Stimulated activated CD4-positive, alpha-beta T cell treated with anti-CD3 and anti-CD28 coated beads, Interleukin-12 subunit alpha, Interleukin-12 subunit beta, amount 100 ng/mL, for 4 hours (primary cell): ENCODE measurements around the gene ZNF536.

Source experiments
- DNase-seq: peaks from one replicate; pipeline ENCODE4 v3.0.0-alpha.2; 2020

ZNF536 gene

DNA sequence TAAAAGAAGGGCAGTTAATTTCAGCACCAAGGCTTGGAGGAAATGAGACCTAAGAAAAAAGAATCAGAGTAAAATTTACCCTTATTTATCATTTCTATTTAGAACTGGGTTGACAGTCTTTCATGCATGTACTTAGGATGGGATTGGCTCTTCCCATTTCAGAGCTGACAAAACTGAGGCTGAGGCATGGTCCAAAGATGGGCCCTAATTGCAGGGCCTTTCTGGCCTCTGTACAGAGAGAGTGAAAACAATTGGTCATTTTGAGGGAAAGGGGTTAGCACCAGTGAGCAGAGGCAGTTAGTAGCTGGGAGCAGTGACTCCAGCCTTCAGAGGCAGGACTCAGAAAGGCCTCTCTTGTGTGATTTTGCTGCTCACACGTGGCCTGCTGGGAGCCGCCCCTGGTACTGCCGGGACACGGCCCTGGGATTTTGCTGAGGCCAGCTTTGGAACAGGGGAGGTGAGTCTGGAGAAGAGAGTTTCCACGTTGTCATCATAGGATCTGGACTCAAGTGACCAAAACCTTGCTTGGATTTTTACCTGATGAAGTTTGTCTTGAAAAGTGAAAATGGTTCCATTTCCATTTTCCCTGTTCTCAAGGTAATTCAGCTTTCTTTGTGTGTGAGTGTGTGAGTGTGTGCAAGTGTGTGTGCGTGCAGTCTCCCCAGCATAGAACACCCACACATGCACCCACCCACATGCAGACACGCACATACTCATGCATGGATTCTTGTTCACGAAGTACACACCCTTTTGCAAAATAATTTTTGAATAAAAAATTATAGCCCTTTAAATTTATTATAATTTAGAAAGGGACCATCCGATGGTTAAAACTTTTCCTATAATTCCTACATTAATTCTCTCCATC is at the start of gene ZNF536:
Gene ZNF536, plus strand, starts transcription at position 425 of the 865 bp plus-strand sequence. CDS start 71,179 bp downstream, outside the sequence.
- DNase-seq = no peak

DNA sequence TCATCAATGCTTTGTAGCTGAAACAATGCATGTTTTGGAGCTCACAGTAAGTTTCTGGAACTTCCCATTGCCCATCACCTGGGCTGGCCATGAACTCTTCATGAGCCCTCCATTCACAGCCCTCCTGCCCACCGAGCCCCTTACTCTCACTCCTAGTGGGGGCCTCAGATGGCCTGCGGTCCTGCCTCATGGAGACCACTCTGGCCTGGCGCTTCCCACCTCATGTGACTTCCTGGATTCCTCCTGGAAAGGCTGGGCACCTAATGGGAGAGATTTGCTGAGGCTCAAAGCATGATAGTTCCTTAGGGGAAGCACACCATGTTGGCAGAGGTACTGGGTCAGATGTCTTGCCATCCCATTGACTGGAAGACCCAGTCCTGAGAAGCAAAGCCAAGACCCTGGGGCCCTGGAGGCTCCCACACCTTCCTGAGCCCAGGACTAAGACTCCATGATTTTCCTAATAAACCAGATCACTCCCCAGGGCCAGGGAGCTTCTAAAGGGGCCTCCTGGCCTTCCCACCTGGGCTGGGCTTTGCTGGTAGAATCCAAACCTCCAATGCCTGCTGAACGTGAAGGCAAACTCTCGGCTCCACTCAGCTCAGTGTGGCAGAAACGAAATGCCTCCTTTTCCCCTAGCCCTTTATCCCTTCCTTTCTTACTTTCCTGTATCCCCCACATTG is 49.4 kb upstream of the ZNF536 start:
- no peak for DNase-seq

DNA sequence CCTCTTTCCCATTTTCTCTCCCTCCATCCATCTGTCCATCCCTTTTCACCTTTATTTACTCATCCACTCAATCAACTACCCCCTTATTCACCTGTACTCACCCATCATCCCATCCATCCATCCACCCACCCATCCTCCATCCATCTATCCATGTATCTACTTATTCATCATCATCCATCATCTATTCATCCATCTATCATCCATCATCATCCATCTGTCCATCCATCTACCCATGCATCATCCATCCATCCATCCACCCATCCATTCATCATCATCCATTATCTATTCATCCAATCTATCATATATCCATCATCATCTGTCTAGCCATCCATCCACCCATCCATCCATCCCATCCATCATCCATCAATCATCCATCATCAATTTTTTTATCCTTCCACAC is 48.3 kb upstream of the ZNF536 start:
- no peak for DNase-seq

DNA sequence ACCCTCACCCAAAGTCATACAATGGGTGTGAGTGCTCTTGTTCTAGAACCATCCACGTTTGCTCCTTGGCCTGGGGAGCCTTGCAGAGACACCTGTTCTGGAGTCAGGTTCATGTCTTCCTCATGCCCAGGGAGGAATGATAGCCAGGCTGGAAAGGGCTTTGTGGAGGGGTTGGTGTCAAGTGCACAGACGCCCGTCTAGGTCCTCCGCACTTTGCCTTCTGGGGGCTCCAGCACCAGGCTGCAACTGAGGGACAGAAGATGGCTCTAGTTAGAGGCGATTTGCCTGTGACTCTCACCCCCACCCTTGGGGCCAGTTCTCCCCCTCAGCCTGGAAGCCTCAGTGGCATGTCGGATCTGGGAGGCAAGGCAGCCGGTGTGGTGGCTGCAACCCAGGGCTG is 47.2 kb upstream of the ZNF536 start:
- DNase-seq = no peak

DNA sequence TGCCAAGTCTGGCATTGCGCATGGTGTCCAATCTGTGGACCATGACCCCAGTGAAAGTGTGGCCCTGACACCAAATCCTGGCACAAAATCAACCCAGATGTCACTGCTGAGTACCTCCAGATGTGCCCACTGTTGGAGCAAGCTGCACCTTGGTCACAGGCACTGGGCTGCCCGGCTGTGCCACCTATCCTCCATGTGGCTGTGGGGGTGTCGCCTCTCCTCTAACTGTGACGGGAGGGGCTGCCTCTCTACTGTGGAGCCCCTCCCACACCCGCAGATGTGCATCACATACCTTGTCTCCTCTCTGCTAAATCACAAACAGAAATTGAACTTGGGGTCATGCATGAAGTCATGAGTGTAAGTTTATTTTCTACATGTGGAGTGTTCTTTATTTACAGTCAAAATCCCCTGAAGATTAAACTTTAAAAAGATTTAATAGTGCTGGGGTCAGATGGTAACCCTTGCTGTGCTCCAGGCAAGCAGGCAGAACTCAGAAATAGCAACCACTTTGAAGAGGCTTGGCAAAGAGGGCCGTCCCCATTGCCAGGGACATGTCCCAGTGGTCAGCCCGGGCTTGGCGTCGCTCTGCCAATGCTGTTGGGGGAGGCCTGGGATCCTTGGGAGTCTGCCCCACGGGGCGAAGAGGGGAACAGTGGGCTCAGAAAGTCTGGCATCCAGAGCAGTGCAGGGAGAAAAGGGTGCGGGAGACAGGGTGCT is 46.4 kb upstream of the ZNF536 start:
- no peak for DNase-seq

DNA sequence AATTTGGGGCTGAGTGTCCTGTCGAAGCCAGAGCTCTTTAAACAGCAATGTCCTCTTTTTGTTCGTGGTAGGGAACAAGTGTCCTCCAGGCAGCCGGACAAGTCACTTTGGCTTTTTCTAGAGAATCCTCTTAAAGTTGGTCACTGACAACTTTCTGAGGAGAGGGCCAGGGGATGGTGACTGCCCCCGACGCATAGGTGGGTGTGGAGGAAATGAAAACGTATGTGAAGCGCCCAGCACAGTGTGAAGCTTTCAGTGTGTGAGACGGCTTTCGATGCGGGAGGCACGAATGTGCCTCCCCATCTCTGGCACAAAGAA is 45.8 kb upstream of the ZNF536 start:
- no peak for DNase-seq

DNA sequence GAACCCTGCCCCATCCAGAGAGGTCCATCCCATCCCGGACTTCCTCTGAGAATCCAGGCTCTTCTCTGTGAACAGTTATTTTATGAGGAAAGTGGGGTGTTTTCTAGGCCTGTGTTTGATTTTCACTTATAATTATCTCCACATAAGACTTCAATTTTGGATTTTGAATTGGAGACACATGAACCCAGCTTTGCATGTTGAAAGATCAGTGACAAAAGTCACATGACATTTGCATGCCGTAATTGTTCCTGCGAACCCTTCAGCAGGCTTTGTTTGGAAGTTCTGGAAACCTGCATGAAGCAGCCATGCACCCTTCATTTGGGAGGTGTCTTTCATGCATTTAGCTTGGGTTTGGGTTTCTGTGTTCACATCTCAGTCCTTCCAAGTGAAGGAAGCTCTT is 44.9 kb upstream of the ZNF536 start:
- DNase-seq = no peak

DNA sequence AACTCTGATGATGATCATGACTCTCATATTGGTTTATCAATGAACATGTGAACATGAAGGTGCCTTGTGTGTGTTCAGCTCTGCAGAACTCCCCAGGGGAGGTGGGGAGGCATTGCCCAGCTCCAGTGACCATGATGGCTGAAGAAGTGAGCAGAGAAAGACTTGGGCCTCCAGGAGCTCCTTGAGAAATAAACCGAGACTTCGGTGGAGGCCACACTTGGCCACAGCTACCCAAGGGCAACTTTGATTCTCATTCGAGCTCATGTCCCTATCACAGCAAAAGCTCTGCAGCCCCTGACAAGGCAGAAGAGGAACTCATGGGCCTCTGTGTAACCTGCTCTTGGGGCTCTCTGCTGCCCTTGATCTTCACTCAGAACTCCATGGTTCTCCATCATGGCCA is 44.1 kb upstream of the ZNF536 start:
- DNase-seq = no peak

DNA sequence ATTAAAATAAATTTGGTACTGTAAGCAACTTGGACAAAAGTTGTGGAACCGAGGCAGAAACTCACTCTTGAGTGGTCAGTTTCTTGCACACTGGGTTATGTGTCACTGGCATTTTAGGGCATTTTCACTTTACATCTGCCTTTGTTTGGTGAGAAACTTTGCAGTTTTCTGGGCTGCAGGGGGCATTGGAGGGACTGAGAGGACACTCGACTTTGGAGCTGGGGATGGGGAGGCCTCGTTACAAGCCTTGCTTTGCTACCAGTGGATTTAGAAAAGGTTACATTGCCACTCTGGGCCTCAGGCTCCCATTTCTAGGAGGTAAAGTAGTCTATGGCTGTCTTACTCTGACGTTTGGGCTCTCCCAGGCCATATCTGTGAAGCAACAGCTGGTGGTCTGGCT is 41.9 kb upstream of the ZNF536 start:
- DNase-seq = no peak

DNA sequence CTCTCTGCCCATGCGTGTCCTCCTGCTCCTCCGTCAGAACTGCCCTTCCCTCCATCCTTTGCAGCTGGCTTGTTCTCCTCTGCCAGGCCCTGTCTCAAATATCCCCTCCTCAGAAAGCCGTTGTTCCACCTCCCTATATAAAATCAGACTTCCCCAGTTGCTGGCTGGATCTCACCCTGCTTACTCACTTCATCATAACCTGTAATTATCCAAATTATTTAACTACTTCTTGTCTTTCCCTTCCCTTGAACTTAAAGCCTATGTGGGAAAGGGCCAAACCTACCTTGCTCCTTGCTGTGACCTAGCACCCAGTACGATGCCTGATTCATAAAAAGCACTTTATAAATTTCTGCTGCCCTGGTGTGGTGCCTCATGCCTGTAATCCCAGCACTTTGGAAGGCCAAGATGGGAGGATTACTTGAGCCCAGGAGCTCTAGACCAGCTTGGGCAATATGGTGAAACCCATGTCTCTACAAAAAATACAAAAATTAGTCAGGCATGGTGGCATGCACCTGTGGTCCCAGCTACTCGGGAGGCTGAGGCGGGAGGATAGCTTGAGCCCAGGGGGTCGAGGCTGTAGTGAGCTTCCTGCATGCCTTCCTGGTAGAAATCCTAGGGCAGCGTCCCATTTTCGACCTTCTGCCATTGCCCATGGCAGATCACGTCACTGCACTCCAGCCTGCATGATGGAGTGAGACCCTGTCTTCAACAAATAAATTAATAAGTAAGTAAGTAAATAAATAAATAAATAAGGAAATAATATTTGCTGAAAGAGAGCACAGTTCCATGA is 39.5 kb upstream of the ZNF536 start:
- DNase-seq = no peak

DNA sequence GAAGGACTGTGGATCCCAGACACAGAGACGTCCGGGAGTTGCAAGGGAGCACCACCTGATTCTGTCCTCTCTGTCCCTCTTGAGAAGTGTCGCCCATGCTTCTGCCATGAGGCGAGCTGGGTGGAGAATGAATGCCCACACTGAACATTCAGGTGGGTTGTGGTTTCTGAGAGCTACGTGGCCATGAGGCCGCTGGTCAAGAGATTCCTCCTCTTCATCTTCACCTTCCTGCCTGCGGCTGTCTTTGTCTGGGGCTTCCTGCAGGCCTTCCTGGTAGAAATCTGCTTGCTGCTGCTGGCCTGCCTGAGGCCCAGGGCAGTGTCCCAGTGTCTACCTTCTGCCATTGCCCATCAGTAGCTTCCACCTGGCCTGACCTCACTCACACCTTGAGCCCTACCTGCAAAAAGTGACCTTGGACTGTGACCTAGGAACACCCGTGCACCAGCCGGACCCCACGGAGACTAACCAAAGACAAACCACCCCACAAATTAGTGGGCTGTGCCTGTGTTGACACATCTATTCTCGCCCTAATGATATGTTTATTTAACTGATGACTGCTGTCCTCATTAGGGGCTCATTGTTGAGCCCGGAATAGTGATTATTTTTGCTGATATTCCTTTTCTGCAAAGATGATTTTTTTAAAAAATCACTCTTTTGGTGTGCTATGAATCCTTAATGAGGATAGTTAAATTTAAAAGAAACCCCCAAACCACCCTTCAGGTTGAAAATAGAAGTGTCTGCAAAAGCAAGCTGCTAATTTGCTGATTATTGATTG is 38.7 kb upstream of the ZNF536 start:
- DNase-seq = no peak

DNA sequence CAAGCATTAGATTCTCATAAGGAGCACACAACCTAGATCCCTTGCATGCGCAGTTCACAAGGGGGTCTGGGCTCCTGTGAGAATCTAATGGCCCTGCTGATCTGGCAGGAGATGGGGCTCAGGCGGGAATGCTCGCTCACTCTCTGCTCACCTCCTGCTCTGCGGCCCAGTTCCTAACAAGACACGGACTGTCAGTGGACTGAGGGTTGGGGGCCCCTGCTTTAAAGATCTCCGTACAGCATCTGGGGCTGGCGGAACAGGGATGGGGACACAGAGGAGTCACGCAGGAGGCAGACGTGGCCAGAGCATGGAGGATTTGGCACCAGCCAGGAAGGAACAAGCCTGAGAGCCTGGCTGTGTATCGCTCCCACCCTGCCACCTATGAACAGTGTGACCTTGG is 37.3 kb upstream of the ZNF536 start:
- DNase-seq = no peak

DNA sequence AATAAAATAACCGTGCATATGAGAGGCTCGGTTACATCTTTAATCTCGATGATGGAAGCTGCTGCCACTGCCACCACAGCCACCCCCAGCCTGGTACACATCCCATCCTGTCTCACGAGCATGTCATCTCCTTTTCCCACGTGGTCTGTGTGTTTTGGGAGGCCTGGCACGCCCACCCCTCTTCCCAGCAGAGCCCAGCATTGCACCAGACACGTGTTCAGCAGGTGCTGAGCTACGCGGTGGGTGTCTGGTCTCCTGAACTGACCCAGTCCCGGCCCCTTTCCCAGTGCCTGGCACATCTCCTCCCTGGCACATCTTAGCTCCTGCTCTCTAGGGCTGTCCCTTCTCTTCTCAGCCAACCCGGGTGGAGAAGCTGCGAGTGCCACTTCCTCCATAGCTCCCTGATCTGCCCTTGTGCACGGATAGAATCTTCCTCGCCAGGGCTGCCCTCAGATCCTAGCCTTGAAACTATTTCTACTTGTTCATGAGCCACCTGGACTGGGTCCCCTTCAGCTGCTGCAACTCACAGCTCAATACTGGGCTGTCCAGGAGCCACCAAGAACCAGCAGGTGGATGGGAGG is 36.8 kb upstream of the ZNF536 start:
- DNase-seq = no peak

DNA sequence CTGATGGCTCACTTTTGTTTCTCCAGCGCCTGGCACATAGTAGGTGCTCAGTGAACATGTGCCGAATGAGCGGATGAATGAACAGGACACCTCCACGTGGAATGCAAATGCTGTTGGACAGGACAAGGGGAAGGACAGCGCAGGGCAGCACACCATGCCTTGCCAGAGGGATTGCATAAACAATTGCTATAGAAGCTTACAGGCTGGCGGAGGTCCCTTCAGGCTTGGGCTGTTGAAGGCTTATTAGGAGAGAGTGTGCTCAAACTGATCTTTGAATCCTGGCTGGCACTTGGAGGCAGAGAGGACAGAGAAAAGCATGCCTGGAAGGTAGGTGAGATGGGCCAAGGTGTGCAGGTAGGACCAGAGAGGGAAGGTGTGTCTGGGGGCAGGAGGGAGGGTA is 35.9 kb upstream of the ZNF536 start:
- no peak for DNase-seq

DNA sequence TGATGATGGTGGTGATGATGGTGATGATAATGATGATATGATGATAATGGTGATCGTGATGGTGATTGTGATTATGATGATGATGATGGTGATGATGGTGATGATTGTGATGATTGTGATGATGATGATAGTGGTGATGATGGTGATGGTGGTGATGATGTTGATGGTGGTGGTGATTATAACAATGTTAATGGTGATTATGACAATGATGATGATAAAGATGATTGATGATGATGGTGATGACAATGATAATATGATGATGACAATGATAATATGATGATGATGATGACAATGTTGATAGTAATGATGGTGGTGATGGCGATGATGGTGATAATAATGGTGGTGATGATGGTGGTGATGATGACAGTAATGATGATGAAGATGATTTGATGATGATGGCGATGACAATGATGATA is 34.1 kb upstream of the ZNF536 start:
- DNase-seq = no peak

DNA sequence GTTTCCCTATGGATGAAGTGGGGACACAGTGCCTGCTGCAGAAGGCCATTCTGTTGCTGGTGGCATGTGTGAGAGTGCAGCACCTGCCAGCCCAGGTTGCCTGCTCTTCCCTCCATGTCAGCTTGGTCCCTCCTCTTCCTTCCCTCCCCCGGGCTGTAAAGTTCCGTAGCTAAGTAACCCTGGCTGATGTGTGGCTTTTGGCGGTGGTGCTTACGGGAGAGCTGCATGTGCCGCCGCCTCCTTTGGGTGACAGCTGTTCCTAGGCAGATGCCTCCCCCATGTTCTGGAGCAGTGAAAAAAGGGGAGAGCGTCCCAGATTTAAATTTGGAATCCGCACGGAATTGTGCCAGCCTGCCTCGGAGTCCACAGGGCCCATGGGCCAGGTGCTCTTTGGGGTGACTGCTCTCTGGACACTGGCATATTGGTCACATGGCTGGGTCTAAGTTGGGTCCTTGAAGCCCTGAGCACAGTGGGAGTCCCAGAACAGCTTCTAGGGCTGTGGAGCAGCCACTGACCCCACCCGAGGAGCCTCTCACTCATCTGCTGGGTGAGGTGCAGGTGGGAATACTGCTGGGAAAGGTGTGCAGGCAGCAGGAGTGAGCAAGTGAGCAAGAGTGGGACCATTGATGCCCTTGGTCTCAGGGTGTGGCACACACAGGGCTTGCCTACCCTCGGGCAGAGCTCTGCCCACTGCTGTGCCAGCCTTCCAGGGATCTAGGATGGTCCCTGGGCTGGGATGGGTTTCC is 33.1 kb upstream of the ZNF536 start:
- DNase-seq = no peak

DNA sequence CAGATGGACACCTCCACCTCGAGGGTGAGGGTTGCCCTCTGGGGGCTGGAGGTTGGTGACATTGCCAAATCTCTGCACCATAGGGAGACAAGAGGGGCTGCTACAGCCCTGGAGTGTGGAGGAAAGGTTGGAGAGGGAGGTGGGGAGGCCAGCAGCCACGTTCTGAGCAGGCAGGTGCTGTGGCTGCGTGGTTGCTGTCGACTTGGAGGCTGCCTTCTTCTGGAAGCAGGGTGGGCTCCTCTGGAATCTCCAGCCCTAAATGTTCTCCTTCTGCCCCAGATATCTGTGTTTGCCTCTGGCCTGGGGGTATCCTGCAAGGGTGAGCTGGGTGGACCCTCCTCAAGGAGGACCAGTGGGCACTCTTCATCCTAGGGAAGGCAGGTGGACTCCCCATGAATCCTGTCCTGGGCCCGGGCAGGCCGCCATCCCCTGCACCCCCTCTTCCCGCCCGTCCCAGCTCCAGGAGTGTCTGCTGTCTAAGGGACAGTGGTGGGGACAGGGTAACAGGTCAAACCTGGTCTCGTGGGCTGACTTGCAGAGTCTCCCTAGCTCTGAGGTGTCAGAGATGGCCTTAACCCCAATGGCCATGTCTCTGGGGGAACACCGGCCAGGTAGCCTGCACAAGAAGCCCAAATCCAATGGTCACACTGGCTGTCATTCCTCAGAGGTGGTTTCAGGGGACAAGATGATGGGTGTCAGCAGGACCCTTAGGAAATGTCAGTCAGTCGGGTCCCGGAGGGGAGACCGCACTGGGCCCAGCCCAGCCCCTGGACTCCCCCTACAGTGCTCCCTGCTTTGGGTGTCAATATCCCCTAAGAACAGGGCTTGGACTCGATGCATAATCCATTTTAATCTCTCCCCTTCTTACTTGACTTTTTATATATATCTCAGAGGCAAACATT is 32.3 kb upstream of the ZNF536 start:
- no peak for DNase-seq

DNA sequence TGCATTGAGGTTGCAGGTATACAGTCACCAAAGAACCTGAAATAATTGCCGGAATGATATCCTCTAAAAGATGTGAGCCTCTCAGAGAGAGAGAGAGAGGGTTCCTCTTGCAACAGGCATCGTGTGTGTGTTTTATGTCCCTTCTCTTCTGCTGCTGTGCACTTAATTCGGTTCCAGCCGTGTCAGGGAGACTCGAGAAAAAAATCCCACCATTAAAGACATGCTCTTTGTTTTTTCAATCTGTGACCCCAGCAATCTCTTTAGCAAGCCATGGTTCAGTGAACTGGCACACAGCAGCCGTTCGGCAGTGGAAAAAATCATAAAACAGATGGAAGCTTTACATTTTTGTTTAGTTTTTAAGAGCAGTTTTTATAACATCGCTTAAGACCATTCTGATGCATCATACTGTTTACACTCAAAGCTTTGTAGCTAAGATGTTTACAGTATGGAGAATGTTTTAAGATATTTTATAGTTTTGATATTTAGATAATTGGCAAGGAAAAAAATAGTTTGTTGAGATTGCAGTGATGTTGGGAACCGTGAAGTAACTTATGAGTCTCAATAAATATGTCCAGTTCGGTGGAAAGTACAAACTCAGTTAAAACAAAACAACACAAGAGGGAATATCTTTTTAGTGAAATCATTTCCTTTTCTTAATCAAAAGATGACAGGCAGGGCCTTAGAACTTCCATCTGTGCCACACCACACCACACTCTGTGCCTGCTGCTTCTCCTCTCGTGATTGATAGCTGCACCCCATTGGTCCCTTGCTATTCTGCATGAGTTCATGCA is 31.2 kb upstream of the ZNF536 start:
- DNase-seq = no peak

DNA sequence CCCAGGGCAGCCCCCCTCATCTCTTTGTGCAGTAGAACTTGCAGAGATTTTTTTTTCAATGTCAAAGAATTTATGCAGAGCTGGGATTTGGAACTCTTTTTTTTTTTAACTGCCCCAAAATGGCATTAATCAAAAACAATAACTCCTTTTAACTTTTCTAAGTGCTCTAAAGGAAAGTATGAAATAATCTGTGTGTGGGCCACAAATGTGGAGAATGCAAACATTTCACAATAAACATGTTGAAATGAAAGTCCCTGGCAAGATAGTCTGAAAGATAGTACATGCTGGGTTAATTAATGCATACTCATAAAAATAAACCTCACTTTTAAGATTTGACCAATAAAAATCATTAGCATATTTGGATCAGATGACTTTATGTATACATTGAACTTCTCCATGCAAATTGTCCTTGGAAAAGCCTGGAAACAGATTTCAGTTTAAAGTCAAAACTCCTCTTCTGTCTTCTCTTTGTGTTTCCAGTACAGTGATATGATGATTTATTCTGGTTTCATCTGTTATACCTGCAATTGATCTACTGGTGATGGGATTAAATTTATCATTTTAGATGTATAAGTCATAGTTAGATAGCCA is 30.5 kb upstream of the ZNF536 start:
- DNase-seq = no peak
